ENCODE measurements around the gene KRTAP2-1.

DNA sequence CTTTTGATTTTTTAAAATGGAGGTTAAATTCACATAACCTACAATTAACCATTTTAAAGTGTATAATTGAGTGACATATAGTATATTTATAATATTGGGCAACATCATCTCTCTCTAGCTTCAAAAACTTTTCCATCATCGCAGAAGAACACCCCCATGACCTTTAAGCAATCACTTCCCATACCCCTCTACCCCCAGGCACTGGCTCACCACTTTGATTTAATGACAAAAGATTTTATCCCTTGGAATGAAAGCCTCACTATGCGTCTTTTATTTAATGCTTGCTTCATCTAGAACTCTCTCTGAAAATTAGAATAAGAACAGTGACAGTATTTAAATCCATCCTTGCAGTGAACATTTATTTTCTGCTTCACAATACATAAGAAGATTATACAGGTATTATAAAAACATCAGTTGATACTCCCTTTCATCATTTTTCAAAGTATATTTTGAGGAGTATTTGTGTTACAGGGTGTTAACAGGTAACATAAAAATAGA, 9.2 kb downstream of the KRTAP2-1 start:
- no peak for TF ChIP-seq POLR2A (IDR thresholded peaks at IDR 0.05)
- TF ChIP-seq, protein P1, sequence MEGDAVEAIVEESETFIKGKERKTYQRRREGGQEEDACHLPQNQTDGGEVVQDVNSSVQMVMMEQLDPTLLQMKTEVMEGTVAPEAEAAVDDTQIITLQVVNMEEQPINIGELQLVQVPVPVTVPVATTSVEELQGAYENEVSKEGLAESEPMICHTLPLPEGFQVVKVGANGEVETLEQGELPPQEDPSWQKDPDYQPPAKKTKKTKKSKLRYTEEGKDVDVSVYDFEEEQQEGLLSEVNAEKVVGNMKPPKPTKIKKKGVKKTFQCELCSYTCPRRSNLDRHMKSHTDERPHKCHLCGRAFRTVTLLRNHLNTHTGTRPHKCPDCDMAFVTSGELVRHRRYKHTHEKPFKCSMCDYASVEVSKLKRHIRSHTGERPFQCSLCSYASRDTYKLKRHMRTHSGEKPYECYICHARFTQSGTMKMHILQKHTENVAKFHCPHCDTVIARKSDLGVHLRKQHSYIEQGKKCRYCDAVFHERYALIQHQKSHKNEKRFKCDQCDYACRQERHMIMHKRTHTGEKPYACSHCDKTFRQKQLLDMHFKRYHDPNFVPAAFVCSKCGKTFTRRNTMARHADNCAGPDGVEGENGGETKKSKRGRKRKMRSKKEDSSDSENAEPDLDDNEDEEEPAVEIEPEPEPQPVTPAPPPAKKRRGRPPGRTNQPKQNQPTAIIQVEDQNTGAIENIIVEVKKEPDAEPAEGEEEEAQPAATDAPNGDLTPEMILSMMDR (IDR thresholded peaks at IDR 0.05): no peak
